ENCODE measurements around the gene IPO4. TPM values are rescaled to one million over a fixed set of nuclear protein-coding genes. Genes with fewer than 3 reads are reported as not detected.

IPO4 gene
- total RNA-seq, 1 experiment from 2014 or later = 52.1 TPM

DNA sequence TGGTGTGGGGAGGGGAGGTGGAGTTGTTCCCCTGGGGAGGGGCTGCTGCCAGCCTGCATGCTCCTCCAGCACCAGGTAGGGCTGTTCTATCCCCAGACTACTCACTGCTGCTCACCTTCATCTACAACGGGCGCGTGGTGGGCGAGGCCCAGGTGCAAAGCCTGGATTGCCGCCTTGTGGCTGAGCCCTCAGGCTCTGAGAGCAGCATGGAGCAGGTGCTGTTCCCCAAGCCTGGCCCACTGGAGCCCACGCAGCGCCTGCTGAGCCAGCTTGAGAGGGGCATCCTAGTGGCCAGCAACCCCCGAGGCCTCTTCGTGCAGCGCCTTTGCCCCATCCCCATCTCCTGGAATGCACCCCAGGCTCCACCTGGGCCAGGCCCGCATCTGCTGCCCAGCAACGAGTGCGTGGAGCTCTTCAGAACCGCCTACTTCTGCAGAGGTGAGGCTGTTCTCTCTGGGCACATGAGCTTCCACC lies 24.1 kb downstream of the IPO4 start:
- no peak for DNase-seq (ENCODE audit: low read depth, low spot score)
- in situ Hi-C loops (cut with HindIII; ENCODE audit: low pct_unique_long_range_greater_than_20kb, low sequenced_read_pairs) = no loop called here

DNA sequence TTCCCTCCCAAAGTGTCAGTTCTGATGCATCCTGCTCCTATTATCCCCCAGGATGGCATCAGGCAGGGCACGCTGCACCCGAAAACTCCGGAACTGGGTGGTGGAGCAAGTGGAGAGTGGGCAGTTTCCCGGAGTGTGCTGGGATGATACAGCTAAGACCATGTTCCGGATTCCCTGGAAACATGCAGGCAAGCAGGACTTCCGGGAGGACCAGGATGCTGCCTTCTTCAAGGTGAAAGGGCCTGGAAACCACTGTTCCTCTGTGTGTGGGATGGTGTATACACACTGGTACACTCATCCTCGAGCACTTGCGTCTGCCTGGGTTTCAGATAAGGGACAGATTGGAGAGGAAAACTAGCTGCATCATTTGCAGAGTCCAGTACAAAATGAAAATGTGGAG lies 26.5 kb downstream of the IPO4 start:
- no peak for DNase-seq (ENCODE audit: low read depth, low spot score)
- in situ Hi-C loops (cut with HindIII; ENCODE audit: low pct_unique_long_range_greater_than_20kb, low sequenced_read_pairs) = no loop called here

DNA sequence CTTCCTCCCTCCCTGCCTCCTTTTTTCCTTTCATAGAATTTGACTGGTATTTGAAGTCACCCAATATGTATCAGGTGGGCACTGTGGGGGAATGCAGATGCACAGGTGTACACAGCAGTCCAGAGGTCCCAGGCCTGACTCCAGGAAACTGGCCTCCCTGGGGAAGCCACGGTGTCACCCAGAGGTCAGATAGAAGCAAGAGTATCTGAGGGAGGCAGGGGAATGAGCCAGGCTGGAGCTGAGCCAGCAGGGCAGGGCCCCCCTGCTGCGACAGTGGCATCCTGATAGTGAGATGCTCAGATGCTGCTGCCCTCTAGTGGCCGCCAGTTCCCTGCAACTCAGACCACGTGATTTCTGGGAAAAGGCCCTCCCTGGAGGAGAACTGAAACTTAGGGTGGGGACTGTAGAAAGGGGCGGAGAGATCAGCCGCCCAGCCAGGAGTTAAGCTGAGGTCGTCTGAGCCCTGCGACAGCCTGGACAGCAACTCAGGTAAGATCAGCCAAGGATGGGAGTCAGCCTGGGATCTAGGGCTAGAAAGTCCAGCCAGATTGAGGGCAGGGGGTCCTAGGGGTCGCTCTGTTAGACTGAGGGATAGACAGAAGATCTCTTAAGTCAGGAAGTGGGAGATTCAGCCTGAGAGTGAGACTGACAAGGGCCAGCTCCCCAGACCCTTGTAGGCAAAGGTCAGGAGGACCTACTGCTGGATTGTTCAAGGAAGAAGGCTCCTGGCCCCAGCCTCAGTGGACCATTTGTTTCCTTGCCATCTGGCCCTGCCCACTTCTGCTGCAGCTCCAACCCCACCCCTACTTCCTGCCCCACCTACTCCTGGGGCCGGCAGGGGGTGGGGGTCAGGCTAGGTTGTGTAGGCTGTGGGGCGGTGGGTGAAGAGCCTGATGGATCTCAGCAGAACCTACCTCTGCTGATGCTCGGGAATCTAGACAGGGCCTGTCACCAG lies 27.5 kb downstream of the IPO4 start, which contains the start of gene IRF9:
TSS of gene IRF9 (plus strand) at position 416 of the 955 bp plus-strand sequence. CDS start 880 bp downstream, outside the sequence.
- in situ Hi-C loops (cut with HindIII; ENCODE audit: low pct_unique_long_range_greater_than_20kb, low sequenced_read_pairs) = no loop called here
- DNase-seq (ENCODE audit: low read depth, low spot score) = peak; percentile 94

DNA sequence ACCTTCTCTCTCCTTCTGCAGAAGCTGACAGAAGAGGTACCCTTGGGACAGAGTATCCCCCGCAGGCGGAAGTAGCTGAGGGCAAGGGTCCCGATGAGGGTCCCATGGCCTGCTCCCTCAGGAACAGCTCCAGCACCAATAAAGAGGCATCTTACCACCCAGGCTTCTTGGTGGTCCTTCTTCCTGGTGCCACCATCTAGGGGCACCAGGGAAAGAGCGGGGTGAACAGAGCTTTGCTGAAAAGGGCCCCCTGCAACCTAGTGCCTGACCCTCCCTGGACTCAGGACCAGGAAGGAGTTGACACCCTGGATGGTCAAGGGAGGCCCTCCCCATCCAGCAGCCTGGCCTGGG lies 28.1 kb downstream of the IPO4 start:
- in situ Hi-C loops (cut with HindIII; ENCODE audit: low pct_unique_long_range_greater_than_20kb, low sequenced_read_pairs) = no loop called here
- DNase-seq (ENCODE audit: low read depth, low spot score) = no peak

DNA sequence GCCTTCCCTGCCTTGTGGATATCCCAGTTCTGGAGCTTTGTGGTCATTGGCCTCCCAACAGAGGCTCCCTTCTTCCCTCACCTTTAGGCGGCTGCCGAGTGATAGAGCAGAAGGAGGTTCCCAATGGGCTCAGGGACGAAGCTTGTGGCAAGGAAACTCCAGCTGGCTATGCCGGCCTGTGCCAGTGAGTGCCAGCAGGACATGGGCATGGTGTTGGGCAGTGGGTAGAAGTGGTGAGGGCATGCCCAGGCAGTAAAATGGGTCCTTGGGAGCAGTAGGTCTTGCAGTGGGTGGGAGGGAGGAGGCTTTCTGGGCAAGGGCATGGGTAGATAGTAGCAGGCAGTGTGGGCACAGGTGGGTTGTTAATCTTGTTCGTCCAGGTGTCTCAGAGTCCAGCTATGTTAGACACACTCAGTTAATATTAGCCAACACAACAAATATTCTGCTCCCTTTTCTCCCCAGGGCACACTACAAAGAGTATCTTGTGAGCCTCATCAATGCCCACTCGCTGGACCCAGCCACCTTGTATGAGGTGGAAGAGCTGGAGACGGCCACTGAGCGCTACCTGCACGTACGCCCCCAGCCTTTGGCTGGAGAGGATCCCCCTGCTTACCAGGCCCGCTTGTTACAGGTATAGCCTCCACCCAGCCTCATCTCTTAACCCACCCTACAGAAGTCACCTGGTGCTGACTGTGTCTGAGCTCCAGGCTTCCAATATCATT lies 28.7 kb downstream of the IPO4 start:
- DNase-seq (ENCODE audit: low read depth, low spot score) = no peak
- in situ Hi-C loops (cut with HindIII; ENCODE audit: low pct_unique_long_range_greater_than_20kb, low sequenced_read_pairs) = no loop called here

DNA sequence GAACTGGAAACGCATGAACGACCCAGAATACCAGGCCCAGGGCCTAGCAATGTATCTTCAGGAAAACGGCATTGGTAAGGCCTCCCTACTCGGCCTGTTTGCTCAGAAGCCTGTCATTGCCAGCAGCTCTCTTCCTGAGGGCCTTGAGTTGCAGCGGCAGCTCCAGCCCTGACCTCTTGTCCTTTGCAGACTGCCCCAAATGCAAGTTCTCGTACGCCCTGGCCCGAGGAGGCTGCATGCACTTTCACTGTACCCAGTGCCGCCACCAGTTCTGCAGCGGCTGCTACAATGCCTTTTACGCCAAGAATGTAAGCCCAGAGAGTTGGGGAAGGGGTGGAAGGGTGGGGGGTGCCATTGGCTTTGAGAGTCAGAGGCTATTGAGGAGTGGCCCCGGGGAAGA lies 31.3 kb downstream of the IPO4 start:
- no peak for DNase-seq (ENCODE audit: low read depth, low spot score)
- in situ Hi-C loops (cut with HindIII; ENCODE audit: low pct_unique_long_range_greater_than_20kb, low sequenced_read_pairs) = no loop called here

DNA sequence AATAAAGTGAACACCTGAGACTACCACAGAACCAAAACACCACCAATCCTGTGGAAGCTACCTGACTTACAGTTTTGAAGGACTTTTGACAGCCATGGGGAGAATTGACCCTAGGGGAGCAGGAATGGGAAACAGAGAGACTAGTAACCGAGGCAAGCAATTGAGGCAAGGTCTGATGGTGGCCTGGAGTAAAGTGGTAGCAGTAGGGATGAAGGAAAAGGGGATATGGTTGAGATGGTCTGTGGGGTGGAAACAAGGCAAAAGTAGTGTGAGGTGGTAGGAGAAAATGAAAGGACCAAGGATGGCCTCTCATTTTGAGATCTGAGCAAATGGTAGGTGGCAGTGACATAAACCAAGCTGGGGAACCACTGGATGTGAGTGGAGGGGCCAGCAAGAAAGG lies 31.8 kb downstream of the IPO4 start:
- DNase-seq (ENCODE audit: low read depth, low spot score) = no peak
- in situ Hi-C loops (cut with HindIII; ENCODE audit: low pct_unique_long_range_greater_than_20kb, low sequenced_read_pairs) = no loop called here

DNA sequence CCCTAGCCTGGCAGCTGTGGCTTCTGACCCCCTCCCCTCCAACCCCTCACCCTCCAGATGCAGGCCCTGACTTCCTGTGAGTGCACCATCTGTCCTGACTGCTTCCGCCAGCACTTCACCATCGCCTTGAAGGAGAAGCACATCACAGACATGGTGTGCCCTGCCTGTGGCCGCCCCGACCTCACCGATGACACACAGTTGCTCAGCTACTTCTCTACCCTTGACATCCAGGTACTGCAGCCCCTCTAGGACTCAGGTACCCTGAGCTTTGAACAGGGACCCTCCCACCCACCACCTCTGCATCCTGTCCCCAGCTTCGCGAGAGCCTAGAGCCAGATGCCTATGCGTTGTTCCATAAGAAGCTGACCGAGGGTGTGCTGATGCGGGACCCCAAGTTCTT lies 33.5 kb downstream of the IPO4 start:
- in situ Hi-C loops (cut with HindIII; ENCODE audit: low pct_unique_long_range_greater_than_20kb, low sequenced_read_pairs) = no loop called here
- DNase-seq (ENCODE audit: low read depth, low spot score) = no peak

DNA sequence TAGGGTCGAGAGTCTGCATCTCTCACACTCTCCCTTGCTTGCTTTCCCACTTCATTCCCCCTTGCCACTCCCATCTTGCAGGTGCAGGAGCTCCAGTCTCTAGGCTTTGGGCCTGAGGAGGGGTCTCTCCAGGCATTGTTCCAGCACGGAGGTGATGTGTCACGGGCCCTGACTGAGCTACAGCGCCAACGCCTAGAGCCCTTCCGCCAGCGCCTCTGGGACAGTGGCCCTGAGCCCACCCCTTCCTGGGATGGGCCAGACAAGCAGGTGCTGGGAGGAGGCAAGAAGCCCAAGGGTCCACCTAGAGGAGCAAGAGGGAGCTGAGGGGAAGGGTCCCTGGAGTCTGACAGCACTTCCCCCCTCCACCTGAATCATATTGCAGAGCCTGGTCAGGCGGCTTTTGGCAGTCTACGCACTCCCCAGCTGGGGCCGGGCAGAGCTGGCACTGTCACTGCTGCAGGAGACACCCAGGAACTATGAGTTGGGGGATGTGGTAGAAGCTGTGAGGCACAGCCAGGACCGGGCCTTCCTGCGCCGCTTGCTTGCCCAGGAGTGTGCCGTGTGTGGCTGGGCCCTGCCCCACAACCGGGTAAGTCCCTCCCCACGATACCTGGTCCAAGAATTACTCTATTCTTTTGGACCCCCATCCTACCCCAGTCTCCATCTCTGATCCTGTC lies 37.1 kb downstream of the IPO4 start:
- DNase-seq (ENCODE audit: low read depth, low spot score) = no peak
- in situ Hi-C loops (cut with HindIII; ENCODE audit: low pct_unique_long_range_greater_than_20kb, low sequenced_read_pairs) = no loop called here

DNA sequence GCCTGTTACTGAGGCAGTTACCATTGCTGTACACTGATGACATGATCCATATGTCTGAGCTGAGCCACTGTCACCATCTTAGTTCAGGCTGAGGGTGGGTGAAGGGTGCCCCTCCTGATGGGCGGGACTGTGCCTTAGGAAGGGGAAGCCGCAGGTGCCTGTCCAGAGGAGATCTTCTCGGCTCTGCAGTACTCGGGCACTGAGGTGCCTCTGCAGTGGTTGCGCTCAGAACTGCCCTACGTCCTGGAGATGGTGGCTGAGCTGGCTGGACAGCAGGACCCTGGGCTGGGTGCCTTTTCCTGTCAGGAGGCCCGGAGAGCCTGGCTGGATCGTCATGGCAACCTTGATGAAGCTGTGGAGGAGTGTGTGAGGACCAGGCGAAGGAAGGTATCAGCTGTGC lies 37.6 kb downstream of the IPO4 start:
- in situ Hi-C loops (cut with HindIII; ENCODE audit: low pct_unique_long_range_greater_than_20kb, low sequenced_read_pairs) = no loop called here
- DNase-seq (ENCODE audit: low read depth, low spot score) = no peak

DNA sequence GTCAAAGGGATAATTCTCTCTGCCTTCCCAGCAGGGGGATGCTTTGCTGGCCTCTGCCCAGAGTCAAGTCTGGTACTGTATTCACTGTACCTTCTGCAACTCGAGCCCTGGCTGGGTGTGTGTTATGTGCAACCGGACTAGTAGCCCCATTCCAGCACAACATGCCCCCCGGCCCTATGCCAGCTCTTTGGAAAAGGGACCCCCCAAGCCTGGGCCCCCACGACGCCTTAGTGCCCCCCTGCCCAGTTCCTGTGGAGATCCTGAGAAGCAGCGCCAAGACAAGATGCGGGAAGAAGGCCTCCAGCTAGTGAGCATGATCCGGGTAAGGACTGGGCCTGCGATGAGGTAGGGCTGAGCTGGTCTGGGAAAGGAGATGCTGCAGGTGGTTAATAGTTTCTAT lies 38.0 kb downstream of the IPO4 start:
- in situ Hi-C loops (cut with HindIII; ENCODE audit: low pct_unique_long_range_greater_than_20kb, low sequenced_read_pairs) = no loop called here
- DNase-seq (ENCODE audit: low read depth, low spot score) = no peak

DNA sequence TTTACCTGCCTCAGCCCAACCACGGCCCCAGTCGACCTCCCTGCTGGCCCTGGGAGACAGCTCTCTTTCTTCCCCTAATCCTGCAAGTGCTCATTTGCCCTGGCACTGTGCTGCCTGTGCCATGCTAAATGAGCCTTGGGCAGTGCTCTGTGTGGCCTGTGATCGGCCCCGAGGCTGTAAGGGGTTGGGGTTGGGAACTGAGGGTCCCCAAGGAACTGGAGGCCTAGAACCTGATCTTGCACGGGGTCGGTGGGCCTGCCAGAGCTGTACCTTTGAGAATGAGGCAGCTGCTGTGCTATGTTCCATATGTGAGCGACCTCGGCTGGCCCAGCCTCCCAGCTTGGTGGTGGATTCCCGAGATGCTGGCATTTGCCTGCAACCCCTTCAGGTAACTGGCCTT lies 38.6 kb downstream of the IPO4 start:
- in situ Hi-C loops (cut with HindIII; ENCODE audit: low pct_unique_long_range_greater_than_20kb, low sequenced_read_pairs) = no loop called here

DNA sequence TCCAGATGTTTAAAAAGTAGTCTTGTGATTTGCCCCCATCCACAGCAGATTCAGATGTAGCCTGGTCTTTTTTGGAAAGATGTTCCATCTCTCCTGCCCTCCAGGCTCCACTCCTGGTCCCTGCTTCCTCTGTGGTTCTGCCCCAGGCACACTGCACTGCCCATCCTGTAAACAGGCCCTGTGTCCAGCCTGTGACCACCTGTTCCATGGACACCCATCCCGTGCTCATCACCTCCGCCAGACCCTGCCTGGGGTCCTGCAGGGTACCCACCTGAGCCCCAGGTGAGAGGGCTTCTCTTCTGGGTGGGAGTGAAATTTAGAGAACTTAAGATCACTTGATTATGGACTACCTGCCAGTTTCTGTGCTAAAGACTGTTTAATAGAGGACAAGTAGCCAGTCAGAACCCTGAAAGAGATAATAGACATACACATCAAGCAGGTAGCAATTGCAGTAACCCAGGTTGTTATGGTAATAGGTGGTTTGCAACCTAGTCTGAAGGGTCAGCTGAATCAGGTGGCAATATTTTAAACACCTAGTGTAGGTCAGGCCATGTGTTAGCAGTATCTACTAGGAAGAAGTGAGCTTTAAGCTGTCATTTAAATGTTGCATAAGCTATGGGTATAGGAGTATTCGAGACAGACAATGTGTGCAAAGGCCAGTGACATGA lies 39.2 kb downstream of the IPO4 start:
- in situ Hi-C loops (cut with HindIII; ENCODE audit: low pct_unique_long_range_greater_than_20kb, low sequenced_read_pairs) = no loop called here
- no peak for DNase-seq (ENCODE audit: low read depth, low spot score)

More for the DNA sequence above, 38.6 kb downstream of the IPO4 start:
- DNase-seq (ENCODE audit: low read depth, low spot score) = no peak

DNA sequence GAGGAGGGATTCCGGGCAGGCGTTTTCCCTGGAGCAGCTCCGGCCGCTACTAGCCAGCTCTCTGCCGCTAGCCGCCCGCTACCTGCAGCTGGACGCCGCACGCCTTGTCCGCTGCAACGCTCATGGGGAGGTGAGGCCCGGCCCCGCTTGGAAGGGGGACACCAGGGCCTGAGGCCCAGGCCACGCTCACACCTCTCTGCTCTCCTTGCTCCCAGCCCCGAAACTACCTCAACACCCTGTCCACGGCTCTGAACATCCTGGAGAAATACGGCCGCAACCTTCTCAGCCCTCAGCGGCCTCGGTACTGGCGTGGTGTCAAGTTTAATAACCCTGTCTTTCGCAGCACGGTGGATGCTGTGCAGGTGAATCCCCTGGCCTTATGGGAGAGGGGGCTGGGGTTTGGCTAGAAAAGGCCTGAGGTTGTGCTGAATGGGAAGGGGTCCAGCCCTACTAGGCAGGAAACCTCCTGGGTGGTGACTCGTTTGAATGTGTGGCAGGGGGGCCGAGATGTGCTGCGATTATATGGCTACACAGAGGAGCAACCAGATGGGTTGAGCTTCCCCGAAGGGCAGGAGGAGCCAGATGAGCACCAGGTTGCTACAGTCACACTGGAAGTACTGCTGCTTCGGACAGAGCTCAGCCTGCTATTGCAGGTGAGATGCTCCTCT lies 40.7 kb downstream of the IPO4 start:
- in situ Hi-C loops (cut with HindIII; ENCODE audit: low pct_unique_long_range_greater_than_20kb, low sequenced_read_pairs) = no loop called here
- no peak for DNase-seq (ENCODE audit: low read depth, low spot score)

DNA sequence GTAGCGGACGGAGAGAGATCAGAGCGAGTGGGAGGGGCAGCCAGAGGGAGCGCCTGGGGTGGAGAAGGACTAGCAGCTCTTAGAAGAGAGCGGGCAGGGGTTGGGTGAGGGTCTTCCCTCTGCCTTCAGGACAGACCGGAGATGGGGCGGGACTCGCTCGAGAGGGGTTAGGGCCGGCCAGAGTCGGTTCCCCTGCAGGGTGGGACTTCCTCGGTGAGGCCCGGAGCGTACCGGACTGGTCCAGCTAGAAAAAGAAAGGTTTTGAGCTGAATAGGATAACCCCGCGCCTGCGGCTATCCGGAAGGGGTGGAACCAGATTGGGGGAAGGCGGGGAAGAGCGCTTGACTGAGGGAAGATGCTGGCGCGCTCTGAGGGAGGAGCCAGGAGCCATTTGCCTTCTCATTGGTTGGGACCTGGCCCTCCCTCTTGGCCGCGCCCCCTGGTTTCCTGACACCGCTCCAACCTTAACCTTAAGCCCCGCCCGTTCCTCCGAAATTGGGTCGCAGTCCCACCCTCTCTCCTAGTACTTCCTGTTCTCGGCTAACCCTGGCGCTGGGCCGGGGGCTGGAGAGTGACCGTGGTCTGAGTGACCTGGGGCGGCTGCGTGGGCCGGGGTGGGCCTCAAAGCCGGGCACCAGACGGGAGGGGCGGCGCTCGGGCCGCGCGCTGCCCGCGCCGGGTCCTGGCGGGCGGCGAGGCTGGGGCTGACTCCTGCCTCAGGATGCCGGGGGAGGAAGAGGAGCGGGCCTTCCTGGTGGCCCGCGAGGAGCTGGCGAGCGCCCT lies 41.4 kb downstream of the IPO4 start, which contains the start of gene RNF31:
TSS of gene RNF31 (plus strand) at position 521 of the 783 bp plus-strand sequence. CDS start at position 722, 201 bp downstream.
- peak; percentile 97 for DNase-seq (ENCODE audit: low read depth, low spot score)
- in situ Hi-C loops (cut with HindIII; ENCODE audit: low pct_unique_long_range_greater_than_20kb, low sequenced_read_pairs) = no loop called here

DNA sequence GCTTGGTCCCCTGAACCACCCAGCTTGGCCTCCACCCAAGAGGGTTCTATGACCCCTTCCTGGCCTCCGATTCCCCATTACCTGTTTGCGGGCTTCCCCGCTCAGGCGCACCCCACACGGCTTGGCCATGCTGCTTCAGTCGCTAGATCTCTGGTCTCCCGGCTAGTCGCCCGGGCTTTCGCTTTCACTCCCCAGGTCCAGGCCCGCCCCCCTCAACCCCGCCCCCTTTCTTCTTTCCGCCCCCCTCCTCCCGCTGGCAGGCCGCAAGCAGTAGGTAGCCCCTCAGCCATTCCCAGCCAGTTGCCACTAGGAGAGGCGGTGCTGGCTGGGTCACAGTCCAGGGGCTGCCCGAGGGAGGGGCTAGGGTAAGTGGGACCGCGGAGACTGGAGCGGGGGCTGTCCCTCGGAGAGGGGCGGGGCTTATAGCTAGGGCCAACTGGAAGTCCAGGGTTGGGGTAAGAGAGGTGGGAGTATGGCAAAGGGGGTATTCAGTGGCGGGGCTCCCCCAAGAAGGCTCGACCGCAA lies 42.1 kb downstream of the IPO4 start, which contains the start of gene PSME2:
TSS of gene PSME2 (minus strand) at position 158 of the 525 bp plus-strand sequence. CDS start at position 129, 29 bp downstream.
- DNase-seq (ENCODE audit: low read depth, low spot score) = peak; percentile 97
- in situ Hi-C loops (cut with HindIII; ENCODE audit: low pct_unique_long_range_greater_than_20kb, low sequenced_read_pairs) = no loop called here

All from SK-MEL-5 (cell line).